Epidermal melanocyte (primary cell): ENCODE measurements around the gene SDK1.

ENCODE experiments used
- DNase-seq: peaks from one replicate; pipeline ENCODE4 v3.0.0; 2011; ENCODE audit warnings: low spot score; ENCODE audit not compliant: insufficient read length

The SDK1 gene

GRCh38 chr7:4069268-4070095 lies 768.4 kb downstream of the SDK1 start:
- DNase-seq, result no peak

DNA sequence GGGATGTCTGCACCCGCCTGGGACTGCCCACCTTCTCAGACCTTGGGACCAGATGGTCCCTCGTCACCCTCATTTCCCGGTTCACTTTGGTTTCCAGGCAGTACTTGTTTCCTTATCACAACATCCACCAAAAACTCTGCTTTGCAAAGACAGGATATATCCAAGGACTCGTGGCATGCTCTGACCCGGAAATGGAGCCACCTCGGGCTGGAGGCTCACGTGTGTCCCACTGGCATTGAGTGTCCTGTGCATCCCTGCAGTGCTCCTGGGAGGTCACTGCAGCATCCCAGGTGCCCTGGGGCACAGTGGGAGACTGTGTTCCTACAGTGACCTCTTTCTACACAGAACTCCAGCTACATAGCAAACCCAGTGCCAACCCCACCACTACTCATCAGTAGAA lies 769.2 kb downstream of the SDK1 start:
- DNase-seq, result no peak

- no peak for DNase-seq
Observed at GRCh38 chr7:4071370-4072058, 770.5 kb downstream of the SDK1 start.

GRCh38 chr7:4072161-4072925 lies 771.3 kb downstream of the SDK1 start:
- no peak for DNase-seq

DNA sequence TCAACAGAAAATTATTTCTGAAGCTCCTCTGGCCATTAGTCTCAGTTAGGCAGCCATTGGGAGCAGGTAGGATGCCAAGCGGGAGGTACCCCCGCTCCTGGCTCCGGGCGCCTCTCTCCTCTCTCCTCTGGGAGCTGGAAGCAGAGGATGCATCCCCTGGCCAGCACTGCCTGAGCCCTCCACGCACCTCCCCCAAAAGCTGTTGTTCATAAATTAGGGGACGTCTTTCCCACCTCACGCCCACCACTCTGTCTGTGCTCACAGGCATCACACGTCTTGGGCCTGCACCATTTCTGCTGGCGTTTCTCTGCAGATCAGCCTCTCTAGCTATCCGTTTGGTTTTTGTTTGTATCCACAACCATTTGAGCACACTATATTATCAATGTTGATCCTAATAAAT lies 772.0 kb downstream of the SDK1 start:
- DNase-seq, result no peak

GRCh38 chr7:4073750-4074149 lies 772.7 kb downstream of the SDK1 start:
- DNase-seq, result no peak

GRCh38 chr7:4074407-4074806 lies 773.4 kb downstream of the SDK1 start:
- DNase-seq, result no peak

- no peak for DNase-seq
Observed at GRCh38 chr7:4074994-4075393, 773.9 kb downstream of the SDK1 start.

DNA sequence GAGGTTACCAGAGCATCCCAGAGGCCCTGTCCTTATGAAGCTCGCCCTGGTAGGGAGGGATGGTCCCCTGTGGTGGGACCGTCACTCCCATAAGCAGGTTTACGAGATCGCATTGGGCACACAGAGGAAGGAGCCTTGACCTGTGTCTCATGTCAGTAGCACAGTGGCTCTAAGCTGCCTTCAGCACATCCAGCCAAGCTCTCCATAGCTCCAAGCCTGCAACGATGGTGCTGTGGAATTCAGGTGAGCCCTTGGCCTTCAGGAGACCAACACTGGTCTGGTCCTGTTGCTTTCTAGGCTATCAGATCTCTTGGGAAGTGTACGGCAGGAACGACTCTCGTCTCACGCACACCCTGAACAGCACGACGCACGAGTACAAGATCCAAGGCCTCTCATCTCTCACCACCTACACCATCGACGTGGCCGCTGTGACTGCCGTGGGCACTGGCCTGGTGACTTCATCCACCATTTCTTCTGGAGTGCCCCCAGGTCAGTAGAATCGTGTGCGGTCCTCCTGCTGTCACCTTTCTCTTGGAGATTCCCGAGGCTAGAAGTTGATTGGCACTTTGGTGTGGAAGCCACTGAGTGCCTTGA lies 775.7 kb downstream of the SDK1 start:
- DNase-seq, result no peak

DNA sequence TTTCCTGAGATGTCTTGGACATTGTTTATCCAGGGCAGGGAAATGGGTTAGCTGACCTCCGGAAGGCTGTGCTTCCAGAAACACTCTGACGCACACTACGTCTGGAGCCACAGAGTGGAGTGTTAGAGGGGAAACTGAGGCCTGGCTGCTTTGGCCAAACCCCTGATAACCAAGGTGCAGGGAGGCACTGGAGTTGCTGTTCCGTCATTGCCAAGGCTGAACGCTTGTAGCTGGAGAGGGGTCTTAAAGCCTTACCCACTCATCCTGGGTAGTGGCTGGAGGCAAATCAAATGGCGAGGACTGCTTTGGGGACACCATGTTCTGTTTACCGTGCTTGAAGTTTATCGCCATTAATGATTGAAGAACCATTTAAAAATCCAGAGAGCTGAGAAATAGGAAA lies 776.9 kb downstream of the SDK1 start:
- no peak for DNase-seq

GRCh38 chr7:4078580-4078979 lies 777.5 kb downstream of the SDK1 start:
- no peak for DNase-seq

DNA sequence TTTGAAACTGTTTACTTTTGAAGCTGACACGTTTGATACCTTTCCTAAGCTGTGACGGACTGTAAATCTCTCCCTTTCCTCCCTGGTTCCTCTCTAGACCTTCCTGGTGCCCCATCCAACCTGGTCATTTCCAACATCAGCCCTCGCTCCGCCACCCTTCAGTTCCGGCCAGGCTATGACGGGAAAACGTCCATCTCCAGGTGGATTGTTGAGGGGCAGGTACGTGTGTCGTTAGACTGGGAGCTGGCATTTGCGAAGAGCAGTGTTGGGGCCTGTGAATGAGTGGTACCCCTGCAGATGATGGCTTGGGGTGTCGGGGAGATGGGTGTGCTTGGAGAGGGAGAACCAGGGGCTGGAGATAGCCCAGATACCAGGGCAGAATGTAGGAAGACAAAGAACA lies 778.3 kb downstream of the SDK1 start:
- no peak for DNase-seq

DNA sequence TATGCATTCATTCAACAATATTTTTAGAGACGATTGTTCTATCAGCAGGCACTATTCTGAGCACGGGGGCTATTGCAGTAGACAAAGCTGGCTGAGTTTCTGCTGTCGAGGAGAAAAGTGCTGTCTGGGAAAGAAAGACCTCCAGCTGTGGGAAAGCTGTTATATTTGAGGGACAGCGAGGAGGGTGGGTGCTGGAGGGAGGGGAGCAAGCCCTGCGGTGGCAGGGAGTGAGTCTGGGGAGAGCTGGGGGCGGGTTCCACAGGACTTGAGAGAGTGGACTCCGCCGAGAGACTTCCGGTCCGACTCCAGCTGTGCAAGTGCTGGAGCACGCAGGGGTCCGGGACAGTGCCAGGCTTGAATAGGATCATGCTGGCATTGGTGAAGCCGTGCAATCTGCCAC lies 778.9 kb downstream of the SDK1 start:
- DNase-seq, result no peak

DNA sequence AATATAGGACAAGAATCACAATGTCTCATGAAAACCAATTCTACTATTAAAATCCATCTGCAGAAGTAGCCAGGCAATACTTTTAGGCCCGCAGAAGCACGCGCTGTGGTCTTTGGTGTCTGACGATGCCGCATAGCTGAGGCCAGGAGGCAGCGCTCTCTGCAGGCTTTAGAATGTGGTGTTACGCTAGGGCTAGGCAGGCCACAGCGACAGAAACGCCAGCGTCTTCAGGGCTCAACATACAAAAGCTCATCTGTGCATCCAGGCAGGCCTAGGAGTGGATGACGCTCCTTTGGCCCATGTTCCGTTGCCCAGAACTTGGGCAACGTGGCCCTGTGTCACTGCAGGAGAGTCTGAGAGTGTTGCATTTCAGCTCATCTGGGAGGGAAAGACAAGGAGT lies 779.9 kb downstream of the SDK1 start:
- DNase-seq, result no peak

- no peak for DNase-seq
Observed at GRCh38 chr7:4083513-4083912, 782.5 kb downstream of the SDK1 start.

DNA sequence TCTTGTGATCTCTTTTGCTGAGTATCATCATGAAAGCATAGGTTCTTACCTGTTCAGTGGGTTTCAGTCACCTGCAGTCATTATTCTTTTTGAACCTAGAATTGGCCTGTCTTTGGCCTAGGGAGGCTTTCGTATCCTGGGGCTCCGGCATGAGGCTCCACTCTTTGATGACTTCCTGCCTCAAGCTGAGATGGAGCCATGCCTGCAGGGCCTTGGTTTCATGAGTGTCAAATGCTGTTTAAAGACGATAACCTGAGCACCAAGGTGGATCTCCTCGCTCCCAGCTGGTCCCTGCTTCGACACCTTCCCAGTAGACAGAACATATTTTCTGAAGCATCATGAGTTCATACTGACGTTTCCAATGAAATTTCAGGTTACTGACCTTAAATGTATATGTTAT lies 783.2 kb downstream of the SDK1 start:
- no peak for DNase-seq

- DNase-seq, result no peak
Observed at GRCh38 chr7:4085937-4086691, 785.1 kb downstream of the SDK1 start.

DNA sequence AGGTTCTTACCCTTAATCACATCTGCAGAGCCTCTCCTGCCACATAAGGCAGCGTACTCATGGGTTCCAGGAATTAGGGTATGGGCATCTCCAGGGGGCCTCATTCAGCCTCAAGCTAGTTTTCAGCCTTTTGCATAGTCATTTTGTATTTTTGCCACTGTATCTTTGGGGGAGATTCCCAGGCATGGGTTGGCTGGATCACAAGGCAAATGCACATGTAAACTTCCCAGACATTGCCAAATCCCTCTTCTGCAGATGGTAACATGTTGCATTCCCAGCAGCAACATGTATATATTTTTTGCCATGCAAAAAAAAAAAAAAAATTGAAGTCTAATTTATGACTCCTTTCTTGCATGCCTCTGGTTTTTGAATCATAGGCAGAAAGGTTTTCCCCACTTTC lies 785.7 kb downstream of the SDK1 start:
- no peak for DNase-seq

DNA sequence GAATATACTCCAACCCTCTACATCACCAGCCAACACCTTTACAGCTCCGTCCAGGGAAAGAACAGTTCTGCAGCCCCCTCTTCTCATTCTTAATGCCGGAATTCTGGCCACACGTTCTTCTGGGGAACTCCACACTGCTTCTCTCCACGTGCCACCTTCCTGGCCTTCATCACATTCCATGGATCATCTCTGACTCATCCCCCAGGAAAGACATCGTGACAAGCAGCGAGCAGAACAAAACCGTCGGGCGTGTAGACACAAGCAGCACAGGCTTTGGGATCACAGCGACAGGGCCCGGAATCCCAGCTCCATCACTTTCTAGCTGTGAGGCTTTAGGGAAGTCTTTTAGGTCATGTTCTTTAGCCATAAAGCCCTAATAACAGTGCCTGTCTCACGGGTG lies 790.7 kb downstream of the SDK1 start:
- no peak for DNase-seq

DNA sequence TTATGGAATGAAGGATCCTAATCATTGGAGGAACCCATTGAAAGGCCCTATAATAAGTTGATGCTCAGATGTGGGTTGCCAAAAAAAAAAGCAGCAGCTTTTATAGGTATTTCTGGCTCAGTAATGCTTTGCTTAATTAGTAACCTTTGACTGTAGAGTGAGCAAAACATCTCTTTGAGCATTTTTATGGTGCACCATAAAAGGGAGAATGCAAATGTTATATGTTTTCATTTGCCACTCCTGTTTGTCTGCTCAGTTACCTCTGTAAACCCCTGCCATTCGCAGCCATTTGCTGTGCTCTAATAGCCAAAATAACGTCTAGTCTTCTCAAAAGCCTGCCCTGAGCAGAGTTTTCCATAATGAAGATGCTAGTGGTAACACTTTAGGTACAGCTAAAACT lies 792.0 kb downstream of the SDK1 start:
- no peak for DNase-seq

- DNase-seq, result no peak
Observed at GRCh38 chr7:4093483-4093882, 792.4 kb downstream of the SDK1 start.
